ENCODE data around the gene ZER1.
"Not testable (repeated sequence)": the region's sequence is repeated elsewhere in the genome, so short reads cannot be mapped to it uniquely, and the experiment has no call there.

The ZER1 gene

GRCh38 chr9:128771745-128772519 lies at the start of gene ZER1:
ZER1 (minus strand) TSS chr9:128771927; CDS start chr9:128755565, 16,362 bp downstream.
- DNase-seq (ENCODE audit: low read depth in 2 of 2) = peak; percentile 91 to 93

- no peak for DNase-seq (ENCODE audit: low read depth in 2 of 2)
Measured at GRCh38 chr9:128820665-128821583, 49.2 kb upstream of the ZER1 start.

DNA sequence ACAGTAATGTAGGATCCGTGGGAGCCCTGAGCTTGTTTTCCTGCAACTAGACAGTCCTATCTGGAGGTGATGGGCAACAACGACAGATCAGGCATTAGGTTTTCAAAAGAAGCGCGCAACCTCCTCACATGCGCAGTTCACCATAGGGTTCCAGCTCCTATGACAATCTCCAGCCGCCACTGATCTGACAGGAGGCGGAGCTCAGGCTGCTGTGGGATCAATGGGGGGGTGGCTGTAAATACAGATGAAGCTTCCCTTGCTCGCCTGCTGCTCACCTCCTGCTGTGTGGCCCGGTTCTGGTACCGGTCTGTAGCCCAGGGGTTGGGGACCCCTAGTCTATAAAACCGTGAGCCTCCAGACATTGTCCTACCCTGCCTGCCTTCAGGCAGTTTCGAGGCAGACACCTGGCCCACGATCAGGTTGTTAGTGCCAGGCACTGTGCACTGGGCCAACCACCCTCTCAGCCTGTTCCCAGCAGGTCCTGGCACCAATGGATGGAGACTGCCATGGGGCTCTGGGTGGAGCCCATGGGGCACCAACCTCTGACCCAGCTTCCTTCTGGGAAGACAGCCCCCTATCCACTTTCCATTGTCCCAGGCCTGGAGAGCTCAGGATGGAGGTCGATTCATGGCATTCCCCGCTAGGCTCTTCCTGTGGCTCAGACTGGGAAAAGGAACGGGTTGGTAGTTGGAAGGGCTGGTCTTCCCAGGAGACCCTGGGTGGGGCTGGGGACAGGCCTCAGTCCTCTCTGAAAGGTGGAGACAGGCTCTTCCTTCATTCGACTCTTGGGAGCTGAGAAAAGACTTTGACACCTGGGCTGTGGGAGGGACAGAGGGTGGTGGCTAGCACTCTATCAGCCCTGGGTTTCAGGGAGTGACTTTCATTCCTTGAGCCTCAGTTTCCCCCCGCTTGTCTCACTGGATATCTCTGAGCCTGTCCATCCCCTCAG lies 48.3 kb upstream of the ZER1 start:
- DNase-seq (ENCODE audit: low read depth in 2 of 2) = no peak

- peak; percentile 35 to 37 for DNase-seq (ENCODE audit: low read depth in 2 of 2)
Measured at GRCh38 chr9:128818839-128819715, 47.4 kb upstream of the ZER1 start.

DNA sequence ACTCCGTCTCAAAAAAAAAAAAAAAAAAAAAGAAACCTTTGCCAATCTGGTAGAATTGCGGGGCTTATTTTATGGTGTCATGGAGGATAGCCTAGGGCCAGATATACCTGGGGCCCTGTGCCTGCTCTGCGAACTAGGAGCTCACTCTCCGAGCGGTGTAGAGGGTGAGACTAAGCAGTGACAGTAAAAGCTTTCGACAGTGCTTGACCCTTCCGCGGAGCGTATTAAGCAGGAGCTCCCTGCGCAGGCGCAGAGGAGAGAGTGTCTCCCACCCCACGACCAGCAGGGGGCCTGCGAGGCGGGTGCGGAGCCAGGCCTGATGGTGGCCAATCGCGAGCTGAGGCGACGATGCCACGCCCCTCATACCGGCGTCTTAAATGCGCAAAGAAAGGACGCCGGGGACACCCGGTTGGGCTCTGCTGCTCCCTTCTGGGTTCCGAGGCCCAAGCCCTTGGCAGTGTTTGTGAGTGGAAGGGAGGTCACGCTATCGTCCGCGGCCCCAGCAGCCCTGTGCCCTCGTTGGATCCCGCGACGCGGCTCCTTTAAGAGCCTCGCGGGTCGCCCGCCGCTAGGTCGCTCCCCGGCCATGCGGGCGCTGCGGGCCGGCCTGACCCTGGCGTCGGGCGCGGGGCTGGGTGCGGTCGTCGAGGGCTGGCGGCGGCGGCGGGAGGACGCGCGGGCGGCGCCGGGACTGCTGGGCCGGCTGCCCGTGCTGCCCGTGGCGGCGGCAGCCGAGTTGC lies 46.5 kb upstream of the ZER1 start, which contains the start of gene ENDOG:
TSS of gene ENDOG (plus strand) at position 402 of the 740 bp plus-strand sequence. CDS start at position 587, 185 bp downstream.
- peak; percentile 95 to 97 for DNase-seq (ENCODE audit: low read depth in 2 of 2)

DNA sequence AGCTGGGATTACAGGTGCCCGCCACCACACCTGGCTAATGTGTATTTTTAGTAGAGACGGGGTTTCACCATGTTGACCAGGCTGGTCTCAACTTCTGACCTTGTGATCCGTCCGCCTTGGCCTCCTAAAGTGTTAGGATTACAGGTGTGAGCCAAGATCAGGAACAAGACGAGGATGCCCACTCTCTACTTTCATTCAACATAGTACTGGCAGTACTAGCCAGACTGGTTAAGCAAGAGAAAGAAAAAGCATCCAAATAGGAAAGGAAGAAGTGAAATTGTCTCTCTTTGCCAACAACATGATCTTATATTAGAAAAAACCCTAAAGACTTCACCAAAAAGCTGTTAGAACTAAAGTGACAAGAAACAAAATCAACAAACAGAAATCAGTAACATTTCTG lies 39.1 kb upstream of the ZER1 start:
- DNase-seq (ENCODE audit: low read depth in 2 of 2) = no peak

- no peak for DNase-seq (ENCODE audit: low read depth in 2 of 2)
Measured at GRCh38 chr9:128809831-128810230, 38.1 kb upstream of the ZER1 start.

GRCh38 chr9:128809036-128809599 lies 37.4 kb upstream of the ZER1 start:
- no peak for DNase-seq (ENCODE audit: low read depth in 2 of 2)

- DNase-seq (ENCODE audit: low read depth in 2 of 2) = no peak
Measured at GRCh38 chr9:128808543-128808942, 36.8 kb upstream of the ZER1 start.

DNA sequence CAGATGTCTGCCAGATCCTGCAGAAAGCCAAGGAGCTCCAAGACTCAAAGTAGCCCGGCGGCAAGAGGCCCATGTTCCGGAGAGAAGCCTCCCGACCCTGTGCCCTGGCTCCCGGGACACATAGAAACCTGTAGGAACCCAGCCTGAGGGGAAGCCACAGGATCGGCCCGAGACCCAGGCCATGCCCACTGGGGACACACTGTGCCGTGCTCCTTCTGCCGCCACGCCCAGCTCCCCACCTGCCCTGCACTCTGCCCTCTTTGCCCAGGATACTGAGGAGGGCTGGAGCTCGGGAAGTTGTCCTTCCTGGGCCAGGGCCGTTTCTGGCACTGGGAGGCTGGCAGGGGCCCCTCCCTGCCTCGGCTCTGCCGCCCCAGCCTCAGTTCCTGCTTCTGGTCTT lies 36.1 kb upstream of the ZER1 start:
- no peak for DNase-seq (ENCODE audit: low read depth in 2 of 2)

- no peak for DNase-seq (ENCODE audit: low read depth in 2 of 2)
Measured at GRCh38 chr9:128805661-128806060, 33.9 kb upstream of the ZER1 start.

- DNase-seq (ENCODE audit: low read depth in 2 of 2) = no peak
Measured at GRCh38 chr9:128802482-128802881, 30.8 kb upstream of the ZER1 start.

DNA sequence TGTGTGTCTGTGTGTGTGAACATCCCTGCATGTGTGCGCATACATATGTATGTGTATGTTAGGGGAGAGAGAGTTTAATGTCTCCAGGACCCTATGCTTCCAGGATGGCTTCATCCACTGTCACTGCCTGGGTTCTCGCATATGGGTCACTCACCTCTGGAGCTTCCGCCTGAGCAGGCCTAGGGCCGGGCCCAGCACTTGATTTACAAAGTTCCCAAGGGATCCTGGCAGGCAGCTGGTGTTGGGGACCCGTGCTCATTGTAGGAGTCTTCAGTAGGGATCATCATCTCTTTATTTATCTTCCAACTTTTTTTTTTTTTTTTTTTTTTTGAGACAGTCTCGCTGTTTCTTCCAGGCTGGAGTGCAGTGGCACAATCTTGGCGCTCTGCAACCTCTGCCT lies 28.3 kb upstream of the ZER1 start:
- DNase-seq (ENCODE audit: low read depth in 2 of 2) = no peak

DNA sequence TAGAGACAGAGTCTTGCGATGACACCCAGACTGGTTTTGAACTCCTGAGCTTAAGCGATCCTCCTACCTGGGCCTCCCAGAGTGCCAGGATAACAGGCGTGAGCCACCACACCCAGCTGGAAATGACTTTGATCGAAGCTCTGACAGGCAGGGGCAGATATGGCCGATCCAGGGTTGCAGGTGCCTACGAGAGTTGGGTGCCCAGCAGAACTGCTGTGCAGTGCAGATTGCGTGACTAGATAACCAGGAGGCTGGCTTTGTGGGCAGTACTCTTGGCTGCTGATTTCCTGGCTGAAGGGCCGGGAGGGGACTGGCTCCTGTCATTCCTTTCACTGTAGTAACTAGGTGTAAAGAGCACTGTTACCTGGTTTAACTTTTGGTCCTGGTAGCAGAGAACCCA lies 27.2 kb upstream of the ZER1 start:
- no peak for DNase-seq (ENCODE audit: low read depth in 2 of 2)

GRCh38 chr9:128794961-128795360 lies 23.2 kb upstream of the ZER1 start:
- DNase-seq (ENCODE audit: low read depth in 2 of 2) = not testable (repeated sequence)

- no peak for DNase-seq (ENCODE audit: low read depth in 2 of 2)
Measured at GRCh38 chr9:128792978-128793686, 21.4 kb upstream of the ZER1 start.

DNA sequence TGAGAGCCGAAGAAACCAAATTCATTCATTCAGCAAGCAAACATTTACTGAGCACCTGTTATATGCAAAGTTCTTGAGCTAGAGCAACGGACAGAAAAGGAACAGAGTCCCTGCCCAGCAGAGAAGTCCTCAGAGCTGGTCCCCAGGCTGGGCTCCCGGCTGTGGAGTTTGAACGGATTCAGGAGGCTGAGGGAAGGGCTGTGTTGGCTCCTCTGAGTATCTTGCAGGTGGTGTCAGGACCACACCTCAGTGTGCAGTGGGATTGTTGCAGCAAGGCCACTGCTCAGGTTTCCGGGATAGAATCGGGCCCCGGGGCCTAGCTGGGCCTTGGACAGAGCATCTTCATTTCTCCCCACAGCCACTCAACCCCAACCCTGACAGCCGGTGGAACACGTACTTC lies 20.4 kb upstream of the ZER1 start:
- no peak for DNase-seq (ENCODE audit: low read depth in 2 of 2)

DNA sequence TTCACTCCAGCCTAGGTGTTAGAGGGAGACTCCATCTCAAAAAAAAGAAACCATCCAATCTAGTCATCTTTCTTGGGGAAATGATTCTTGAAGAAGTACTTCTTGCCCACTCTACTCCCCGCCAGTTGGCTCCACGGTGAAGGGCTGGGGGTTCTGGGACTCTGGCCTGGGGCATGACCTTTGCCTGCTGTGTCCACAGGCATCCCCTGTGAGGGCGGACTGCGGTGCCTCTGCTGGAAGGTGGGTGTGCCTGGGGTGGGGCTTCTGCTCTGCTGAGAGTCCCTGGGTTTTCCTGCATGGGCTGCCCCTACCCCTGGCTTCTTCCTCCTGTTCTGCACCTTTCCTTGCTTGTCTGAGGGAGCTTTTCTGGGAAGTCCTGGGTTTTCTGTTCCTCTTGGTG lies 18.8 kb upstream of the ZER1 start:
- no peak for DNase-seq (ENCODE audit: low read depth in 2 of 2)

GRCh38 chr9:128788445-128788844 lies 16.7 kb upstream of the ZER1 start:
- no peak for DNase-seq (ENCODE audit: low read depth in 2 of 2)

Data from stimulated activated CD4-positive, alpha-beta T cell treated with anti-CD3 and anti-CD28 coated beads, Interleukin-4, amount 100 ng/mL, for 48 hours (primary cell).